ENCODE data around the gene PDE4D.

DNA sequence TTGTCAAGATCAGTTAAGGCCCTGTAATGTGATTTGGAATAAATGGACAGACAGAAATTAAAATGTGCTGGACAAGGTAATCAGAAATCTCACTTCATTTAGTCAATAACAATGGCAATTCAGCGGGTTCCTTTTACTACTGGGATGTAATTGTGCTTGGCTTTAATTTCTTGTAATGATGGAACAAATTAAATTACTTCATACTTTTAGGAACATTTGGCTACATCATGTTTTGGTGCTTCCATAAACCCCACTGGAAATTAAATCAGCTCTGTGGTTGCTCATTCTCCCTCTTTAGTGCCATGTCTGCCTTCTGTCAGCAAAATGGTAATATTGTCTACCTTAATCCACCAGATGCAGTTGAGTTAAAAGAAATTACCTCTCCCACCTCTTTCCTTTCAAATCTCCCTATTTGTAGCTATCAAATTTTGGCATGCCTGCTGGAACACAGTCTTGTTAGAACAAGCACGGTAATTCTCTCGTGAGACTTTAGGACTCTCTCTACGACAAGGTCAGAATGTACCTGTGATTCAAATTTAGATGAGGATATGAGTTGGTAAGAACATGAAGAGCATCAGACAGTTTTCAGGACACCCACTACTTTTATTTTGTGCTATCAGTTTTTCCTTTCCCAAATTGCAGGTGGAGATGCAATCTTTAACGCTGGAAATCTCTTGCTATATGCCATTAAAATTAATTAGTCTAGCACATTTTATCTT is 834.4 kb downstream of the PDE4D start:
- TF ChIP-seq, protein P1, sequence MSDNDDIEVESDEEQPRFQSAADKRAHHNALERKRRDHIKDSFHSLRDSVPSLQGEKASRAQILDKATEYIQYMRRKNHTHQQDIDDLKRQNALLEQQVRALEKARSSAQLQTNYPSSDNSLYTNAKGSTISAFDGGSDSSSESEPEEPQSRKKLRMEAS (CRISPR knock-in tag; IDR thresholded peaks at IDR 0.05), result no peak
- TF ChIP-seq IRF2 (CRISPR knock-in tag; IDR thresholded peaks at IDR 0.05; ENCODE audit: borderline replicate concordance, low read depth) (no peak), CREB1 (CRISPR knock-in tag; IDR thresholded peaks at IDR 0.05) (no peak), GTF2I (CRISPR knock-in tag; conservative IDR thresholded peaks at IDR 0.05) (no peak), RELA (CRISPR knock-in tag; IDR thresholded peaks at IDR 0.05; ENCODE audit: borderline replicate concordance) (no peak), TEAD4 (CRISPR knock-in tag; IDR thresholded peaks at IDR 0.05) (no peak), ZNF317 (CRISPR knock-in tag; IDR thresholded peaks at IDR 0.05; ENCODE audit: borderline replicate concordance, low read depth) (no peak), FOXJ3 (CRISPR knock-in tag; IDR thresholded peaks at IDR 0.05; ENCODE audit: borderline replicate concordance) (no peak), GABPB1 (CRISPR knock-in tag; IDR thresholded peaks at IDR 0.05) (no peak)
- TF ChIP-seq, protein P2, sequence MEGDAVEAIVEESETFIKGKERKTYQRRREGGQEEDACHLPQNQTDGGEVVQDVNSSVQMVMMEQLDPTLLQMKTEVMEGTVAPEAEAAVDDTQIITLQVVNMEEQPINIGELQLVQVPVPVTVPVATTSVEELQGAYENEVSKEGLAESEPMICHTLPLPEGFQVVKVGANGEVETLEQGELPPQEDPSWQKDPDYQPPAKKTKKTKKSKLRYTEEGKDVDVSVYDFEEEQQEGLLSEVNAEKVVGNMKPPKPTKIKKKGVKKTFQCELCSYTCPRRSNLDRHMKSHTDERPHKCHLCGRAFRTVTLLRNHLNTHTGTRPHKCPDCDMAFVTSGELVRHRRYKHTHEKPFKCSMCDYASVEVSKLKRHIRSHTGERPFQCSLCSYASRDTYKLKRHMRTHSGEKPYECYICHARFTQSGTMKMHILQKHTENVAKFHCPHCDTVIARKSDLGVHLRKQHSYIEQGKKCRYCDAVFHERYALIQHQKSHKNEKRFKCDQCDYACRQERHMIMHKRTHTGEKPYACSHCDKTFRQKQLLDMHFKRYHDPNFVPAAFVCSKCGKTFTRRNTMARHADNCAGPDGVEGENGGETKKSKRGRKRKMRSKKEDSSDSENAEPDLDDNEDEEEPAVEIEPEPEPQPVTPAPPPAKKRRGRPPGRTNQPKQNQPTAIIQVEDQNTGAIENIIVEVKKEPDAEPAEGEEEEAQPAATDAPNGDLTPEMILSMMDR (IDR thresholded peaks at IDR 0.05), result no peak
- TF ChIP-seq, protein P3, sequence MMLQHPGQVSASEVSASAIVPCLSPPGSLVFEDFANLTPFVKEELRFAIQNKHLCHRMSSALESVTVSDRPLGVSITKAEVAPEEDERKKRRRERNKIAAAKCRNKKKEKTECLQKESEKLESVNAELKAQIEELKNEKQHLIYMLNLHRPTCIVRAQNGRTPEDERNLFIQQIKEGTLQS (CRISPR knock-in tag; conservative IDR thresholded peaks at IDR 0.05), result no peak
